NB4 (cell line): Measurements from ENCODE around the gene ITSN1.

ENCODE experiments used
- CTCF ChIP-seq: IDR thresholded peaks from one replicate; pipeline ENCODE4 v1.5.1; 2012; ENCODE audit warnings: low read depth, low read length
- MAX ChIP-seq: IDR thresholded peaks from 2 replicates; pipeline ENCODE4 v1.6.1; 2011; ENCODE audit warnings: low read depth, low read length
- MYC ChIP-seq: IDR thresholded peaks from 2 replicates; pipeline ENCODE4 v1.6.1; 2011; ENCODE audit warnings: low read depth, low read length
- POLR2A ChIP-seq: IDR thresholded peaks from 2 replicates; pipeline ENCODE4 v1.6.1; 2011; ENCODE audit warnings: mild to moderate bottlenecking; ENCODE audit not compliant: insufficient read length; ENCODE audit errors: extremely low read depth

- TF ChIP-seq MYC = no peak
- TF ChIP-seq CTCF = no peak
- TF ChIP-seq POLR2A = no peak
- no peak for TF ChIP-seq MAX
Observed at GRCh38 chr21:33739701-33740100, 97.4 kb downstream of the ITSN1 start.
